H1 (cell line): Measurements from ENCODE around the gene ST6GALNAC3. TPM values are rescaled to one million over a fixed set of nuclear protein-coding genes. Genes with fewer than 3 reads are reported as not detected.

Source experiments
- CHD7 ChIP-seq: fragments of 300-600 bp; sonication (generic); IDR thresholded peaks from 2 replicates; pipeline ENCODE4 v1.7.1; 2012; ENCODE audit warnings: low read length, moderate library complexity, mild to moderate bottlenecking, inconsistent platforms; ENCODE audit not compliant: insufficient replicate concordance
- JUN ChIP-seq: IDR thresholded peaks from 2 replicates; pipeline ENCODE4 v1.6.1; 2011; ENCODE audit warnings: low read depth, mild to moderate bottlenecking, improper control_type of control experiment, low read length
- POLR2AphosphoS5 ChIP-seq: IDR thresholded peaks from 2 replicates; pipeline ENCODE4 v1.6.1; 2011; ENCODE audit warnings: low read depth, low read length
- SP2 ChIP-seq: IDR thresholded peaks from 2 replicates; pipeline ENCODE4 v1.6.1; 2012; ENCODE audit warnings: mild to moderate bottlenecking, low read length, inconsistent platforms
- SP4 ChIP-seq: IDR thresholded peaks from 2 replicates; pipeline ENCODE4 v1.6.1; 2012; ENCODE audit warnings: low read length, inconsistent platforms
- polyA plus RNA-seq, 7 experiments: library from polyadenylated mRNA; depleted of rRNA in 3 of 7; stranded (reverse) in 5 of 7; unstranded in 2 of 7; fragments of >200 nt in 5 of 7; fragments of 200-250 nt in 2 of 7; gene quantifications; 1 replicate in 5 of 7; 2 replicates in 1 of 7; 4 replicates in 1 of 7; pipeline versions ENCODE4 v1.2.1 to v1.2.3, GENCODE V29; 2011 to 2013; ENCODE audit warnings: missing spikeins in 2 of 7, mixed read lengths in 2 of 7
- total RNA-seq: library from RNA; stranded (reverse); fragmentation: NEBNext Ultra II Directional; extraction: Animal tissue kit (Norgen Biotek cat#: 25700); gene quantifications from 2 replicates; pipeline ENCODE4 v1.2.1, GENCODE V29; 2021

The ST6GALNAC3 gene
- total and polyA plus RNA-seq, 2 of the 8 experiments (the other 6 are each of a cell fraction or from before 2014, with no cell fraction given): 4.9 to 19.0 TPM

GRCh38 chr1:76585980-76586674 is 511.6 kb downstream of the ST6GALNAC3 start (continued):
- TF ChIP-seq POLR2AphosphoS5: no peak
- no peak for TF ChIP-seq JUN
- no peak for TF ChIP-seq SP2
- TF ChIP-seq CHD7: no peak
- TF ChIP-seq SP4: no peak
